Hepatocyte (in vitro differentiated cells): ENCODE data around the gene SUGP2.

Source experiments
- CTCF ChIP-seq: fragments of 200-600 bp; sonication (generic); IDR thresholded peaks from 2 replicates; pipeline ENCODE4 v1.5.1; 2016; ENCODE audit warnings: antibody characterized with exemption, mild to moderate bottlenecking; ENCODE audit not compliant: poor library complexity
- EZH2 ChIP-seq: fragments of 200-600 bp; sonication (generic); IDR thresholded peaks from 2 replicates; pipeline ENCODE4 v1.6.1; 2016; ENCODE audit warnings: antibody characterized with exemption, mild to moderate bottlenecking, borderline replicate concordance
- EZH2phosphoT487 ChIP-seq: fragments of 200-600 bp; sonication (generic); IDR thresholded peaks from one replicate; pipeline ENCODE4 v1.6.1; 2018; ENCODE audit warnings: antibody characterized with exemption, mild to moderate bottlenecking, low read depth, moderate library complexity; ENCODE audit not compliant: unreplicated experiment, severe bottlenecking

- TF ChIP-seq CTCF = no peak
- TF ChIP-seq EZH2phosphoT487 = no peak
- TF ChIP-seq EZH2 = no peak
Observed at GRCh38 chr19:19039901-19040300, 6.6 kb upstream of the SUGP2 start.
